Esophagus squamous epithelium (tissue), 4 donors: ENCODE measurements around the gene PEG3.

Experiments
- POLR2A ChIP-seq, 4 donors: fragments of 450-650 bp; IDR thresholded peaks; one replicate each; pipeline ENCODE4 v1.6.1; 2017; ENCODE audit warnings: antibody characterized with exemption in 4 of 4, mild to moderate bottlenecking in 4 of 4, moderate library complexity in 3 of 4
- TF ChIP-seq, protein P1 (sequence below), 6 experiments: fragments of 450-650 bp in 4 of 6; fragments of 200-600 bp in 2 of 6; sonication (generic) in 2 of 6; IDR thresholded peaks; one replicate each; pipeline ENCODE4 v1.5.1; 2016 to 2019; ENCODE audit warnings: antibody characterized with exemption in 6 of 6, mild to moderate bottlenecking in 4 of 6, moderate library complexity in 4 of 6

- TF ChIP-seq, protein P1, sequence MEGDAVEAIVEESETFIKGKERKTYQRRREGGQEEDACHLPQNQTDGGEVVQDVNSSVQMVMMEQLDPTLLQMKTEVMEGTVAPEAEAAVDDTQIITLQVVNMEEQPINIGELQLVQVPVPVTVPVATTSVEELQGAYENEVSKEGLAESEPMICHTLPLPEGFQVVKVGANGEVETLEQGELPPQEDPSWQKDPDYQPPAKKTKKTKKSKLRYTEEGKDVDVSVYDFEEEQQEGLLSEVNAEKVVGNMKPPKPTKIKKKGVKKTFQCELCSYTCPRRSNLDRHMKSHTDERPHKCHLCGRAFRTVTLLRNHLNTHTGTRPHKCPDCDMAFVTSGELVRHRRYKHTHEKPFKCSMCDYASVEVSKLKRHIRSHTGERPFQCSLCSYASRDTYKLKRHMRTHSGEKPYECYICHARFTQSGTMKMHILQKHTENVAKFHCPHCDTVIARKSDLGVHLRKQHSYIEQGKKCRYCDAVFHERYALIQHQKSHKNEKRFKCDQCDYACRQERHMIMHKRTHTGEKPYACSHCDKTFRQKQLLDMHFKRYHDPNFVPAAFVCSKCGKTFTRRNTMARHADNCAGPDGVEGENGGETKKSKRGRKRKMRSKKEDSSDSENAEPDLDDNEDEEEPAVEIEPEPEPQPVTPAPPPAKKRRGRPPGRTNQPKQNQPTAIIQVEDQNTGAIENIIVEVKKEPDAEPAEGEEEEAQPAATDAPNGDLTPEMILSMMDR (IDR thresholded peaks at IDR 0.05): no peak
- TF ChIP-seq POLR2A (IDR thresholded peaks at IDR 0.05): no peak
Observed at GRCh38 chr19:56836059-56836458, 4.5 kb downstream of the PEG3 start.
